SU-DHL-6 (cell line): ENCODE data around the gene PMPCB.

Experiments used
- H2AFZ ChIP-seq: fragments of 200-600 bp; sonication (generic); 2 replicates; pipeline ENCODE4 v1.6.1; 2014; ENCODE audit warnings: low read depth, mild to moderate bottlenecking, moderate library complexity, mixed read lengths, antibody characterized with exemption, low read length; ENCODE audit not compliant: severe bottlenecking
- H3F3A ChIP-seq: fragments of 200-600 bp; shearing (Covaris generic); 2 replicates; pipeline ENCODE4 v1.6.0; 2016; ENCODE audit warnings: antibody characterized with exemption, mild to moderate bottlenecking; ENCODE audit not compliant: insufficient read depth
- H3K27ac ChIP-seq: fragments of 200-600 bp; sonication (generic); 2 replicates; pipeline ENCODE4 v1.5.1; 2016; ENCODE audit warnings: low read depth, mild to moderate bottlenecking, low read length, moderate library complexity, mixed read lengths
- H3K27me3 ChIP-seq: fragments of 200-600 bp; sonication (generic), shearing (Covaris generic); 2 replicates; pipeline ENCODE4 v1.6.0; 2014; ENCODE audit warnings: mild to moderate bottlenecking, low read length
- H3K36me3 ChIP-seq: fragments of 200-600 bp; sonication (generic); 2 replicates; pipeline ENCODE4 v1.6.1; 2014; ENCODE audit warnings: mild to moderate bottlenecking, low read length, mixed read lengths
- H3K4me2 ChIP-seq: fragments of 300-600, 200-600 bp; shearing (Covaris generic), sonication (generic); 2 replicates; pipeline ENCODE4 v1.6.0; 2014; ENCODE audit warnings: low read length, low read depth, mild to moderate bottlenecking; ENCODE audit not compliant: poor library complexity, severe bottlenecking
- H3K4me3 ChIP-seq: fragments of 200-600 bp; sonication (generic); 2 replicates; pipeline ENCODE4 v1.5.1; 2014; ENCODE audit warnings: antibody characterized with exemption, low read length, mild to moderate bottlenecking, mixed read lengths; ENCODE audit not compliant: insufficient read depth, poor library complexity, severe bottlenecking
- H3K79me2 ChIP-seq: fragments of 200-600 bp; sonication (generic); 2 replicates; pipeline ENCODE4 v1.6.1; 2014; ENCODE audit warnings: mild to moderate bottlenecking, low read length, moderate library complexity; ENCODE audit not compliant: insufficient read depth
- H3K9ac ChIP-seq: fragments of 200-600 bp; sonication (generic); 2 replicates; pipeline ENCODE4 v1.7.0; 2014; ENCODE audit warnings: mild to moderate bottlenecking, low read length
- H3K9me2 ChIP-seq: fragments of 200-600 bp; sonication (generic); replicated peaks from 2 replicates; pipeline ENCODE4 v1.6.1; 2014; ENCODE audit warnings: low read length; ENCODE audit not compliant: insufficient read depth
- H3K9me3 ChIP-seq: fragments of 200-600 bp; sonication (generic); 2 replicates; pipeline ENCODE4 v1.6.1; 2014; ENCODE audit warnings: low read length, mixed read lengths; ENCODE audit not compliant: insufficient read depth
- H4K20me1 ChIP-seq: fragments of 200-600 bp; sonication (generic); 2 replicates; pipeline ENCODE4 v1.6.1; 2014; ENCODE audit warnings: low read depth, mild to moderate bottlenecking, antibody characterized with exemption, low read length, moderate library complexity, mixed read lengths
- EZH2phosphoT487 ChIP-seq: fragments of 200-600 bp; sonication (generic), shearing (Covaris generic); conservative IDR thresholded peaks from 2 replicates; pipeline ENCODE4 v1.6.1; 2018; ENCODE audit warnings: mild to moderate bottlenecking, antibody characterized with exemption, low read length, moderate library complexity, mixed read lengths
- TF ChIP-seq, protein P1 (sequence below): fragments of 200-600 bp; sonication (generic); IDR thresholded peaks from one replicate; pipeline ENCODE4 v1.5.1; 2017; ENCODE audit warnings: antibody characterized with exemption, mild to moderate bottlenecking, low read length, moderate library complexity; ENCODE audit not compliant: insufficient read depth, poor library complexity, severe bottlenecking

The PMPCB gene

DNA sequence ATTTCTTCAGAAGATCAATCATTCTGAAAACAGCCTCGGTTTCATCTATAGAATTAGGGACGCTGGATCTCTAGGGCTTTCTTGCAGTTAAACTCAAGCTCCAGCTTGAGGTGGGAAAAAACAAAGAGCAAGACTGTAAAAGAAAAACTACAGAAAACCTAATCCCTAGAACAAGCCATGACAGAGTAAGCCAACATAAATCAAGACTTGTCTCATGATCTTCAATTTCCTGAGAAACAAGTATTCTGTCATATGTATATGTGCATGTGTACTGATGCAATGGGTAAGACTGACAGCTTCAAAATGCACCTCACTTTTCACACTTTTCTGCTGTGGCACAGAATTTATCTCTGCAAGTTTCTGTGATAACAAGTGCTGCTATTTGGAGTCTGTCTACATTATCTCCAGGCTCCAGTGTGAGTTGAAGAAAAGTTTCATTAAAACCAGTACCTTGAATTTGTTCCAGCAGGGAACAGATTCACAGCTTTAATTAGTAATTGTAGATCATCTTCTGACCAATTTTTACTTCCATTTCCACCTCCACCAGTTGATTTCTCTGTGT lies 19.2 kb downstream of the PMPCB start:
- no peak overlapping the region for H3K4me3 ChIP-seq
- peaks cover 59% of the 10 kb centered on the region for H3K36me3 ChIP-seq
- no peaks in the 10 kb centered on the region for H3K27me3 ChIP-seq
- H3F3A ChIP-seq = peaks cover 45% of the 10 kb centered on the region
- H3K79me2 ChIP-seq = 0 out of 2 replicates have a peak, but pooled peaks cover 5% of the 10 kb centered on the region
- H4K20me1 ChIP-seq = no peaks in the 10 kb centered on the region
- TF ChIP-seq, protein P1, sequence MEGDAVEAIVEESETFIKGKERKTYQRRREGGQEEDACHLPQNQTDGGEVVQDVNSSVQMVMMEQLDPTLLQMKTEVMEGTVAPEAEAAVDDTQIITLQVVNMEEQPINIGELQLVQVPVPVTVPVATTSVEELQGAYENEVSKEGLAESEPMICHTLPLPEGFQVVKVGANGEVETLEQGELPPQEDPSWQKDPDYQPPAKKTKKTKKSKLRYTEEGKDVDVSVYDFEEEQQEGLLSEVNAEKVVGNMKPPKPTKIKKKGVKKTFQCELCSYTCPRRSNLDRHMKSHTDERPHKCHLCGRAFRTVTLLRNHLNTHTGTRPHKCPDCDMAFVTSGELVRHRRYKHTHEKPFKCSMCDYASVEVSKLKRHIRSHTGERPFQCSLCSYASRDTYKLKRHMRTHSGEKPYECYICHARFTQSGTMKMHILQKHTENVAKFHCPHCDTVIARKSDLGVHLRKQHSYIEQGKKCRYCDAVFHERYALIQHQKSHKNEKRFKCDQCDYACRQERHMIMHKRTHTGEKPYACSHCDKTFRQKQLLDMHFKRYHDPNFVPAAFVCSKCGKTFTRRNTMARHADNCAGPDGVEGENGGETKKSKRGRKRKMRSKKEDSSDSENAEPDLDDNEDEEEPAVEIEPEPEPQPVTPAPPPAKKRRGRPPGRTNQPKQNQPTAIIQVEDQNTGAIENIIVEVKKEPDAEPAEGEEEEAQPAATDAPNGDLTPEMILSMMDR = no peak
- no peak for TF ChIP-seq EZH2phosphoT487
- no peak overlapping the region for H3K9ac ChIP-seq
- H2AFZ ChIP-seq = no peak overlapping the region
- no peak overlapping the region for H3K4me2 ChIP-seq
- H3K9me2 ChIP-seq = no peaks in the 10 kb centered on the region
- H3K27ac ChIP-seq = no peak overlapping the region
- no peaks in the 10 kb centered on the region for H3K9me3 ChIP-seq

DNA sequence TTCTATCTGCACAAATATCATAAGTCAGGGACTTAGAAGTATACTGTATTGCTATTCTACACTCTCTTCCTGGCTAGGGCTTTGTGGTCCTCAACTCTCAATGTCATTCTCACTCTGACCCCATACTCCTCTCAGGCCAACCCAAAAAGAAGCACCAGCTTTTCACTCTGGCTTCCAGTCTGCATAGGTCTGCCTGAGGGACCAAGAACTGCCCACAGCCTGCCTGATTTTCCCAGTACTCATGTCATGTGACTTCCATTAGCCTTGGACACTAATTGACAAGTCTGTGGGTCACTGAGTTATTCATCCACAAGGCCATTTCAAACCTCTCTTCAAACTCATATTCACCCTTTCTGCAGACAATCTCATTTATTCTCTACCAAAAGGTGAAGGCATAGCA lies 19.8 kb downstream of the PMPCB start:
- H3K9ac ChIP-seq = no peak overlapping the region
- H3K9me3 ChIP-seq = no peaks in the 10 kb centered on the region
- TF ChIP-seq, protein P1 = no peak
- no peak for TF ChIP-seq EZH2phosphoT487
- peaks cover 40% of the 10 kb centered on the region for H3F3A ChIP-seq
- 0 out of 2 replicates have a peak, but pooled peaks cover 5% of the 10 kb centered on the region for H3K79me2 ChIP-seq
- no peak overlapping the region for H2AFZ ChIP-seq
- H3K9me2 ChIP-seq = no peaks in the 10 kb centered on the region
- peaks cover 57% of the 10 kb centered on the region for H3K36me3 ChIP-seq
- H3K4me2 ChIP-seq = no peak overlapping the region
- H4K20me1 ChIP-seq = no peaks in the 10 kb centered on the region
- no peak overlapping the region for H3K27ac ChIP-seq
- H3K27me3 ChIP-seq = no peaks in the 10 kb centered on the region
- no peak overlapping the region for H3K4me3 ChIP-seq

DNA sequence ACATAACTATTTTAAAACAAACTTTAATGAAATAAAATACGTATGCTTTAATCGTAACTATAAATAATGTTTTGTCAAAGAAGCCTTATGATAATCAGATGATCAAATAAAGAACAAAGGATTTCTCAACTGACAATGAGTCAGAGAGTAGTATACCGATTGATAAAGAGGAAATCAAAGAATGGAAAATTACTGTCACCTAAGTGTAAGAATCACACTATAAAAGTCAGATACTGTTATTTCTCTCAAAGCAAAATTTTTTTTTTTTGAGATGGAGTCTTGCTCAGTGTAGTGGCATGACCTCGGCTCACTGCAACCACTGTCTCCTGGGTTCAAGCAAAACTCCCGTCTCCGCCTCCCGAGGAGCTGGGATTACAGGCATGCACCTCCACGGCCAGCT lies 28.5 kb downstream of the PMPCB start:
- no peaks in the 10 kb centered on the region for H3K9me2 ChIP-seq
- H2AFZ ChIP-seq = no peak overlapping the region
- peaks cover 24% of the 10 kb centered on the region; the same call in 1 of the 2 replicates for H3K79me2 ChIP-seq
- no peak overlapping the region for H3K4me2 ChIP-seq
- H3F3A ChIP-seq = peaks cover 42% of the 10 kb centered on the region
- no peaks in the 10 kb centered on the region for H3K9me3 ChIP-seq
- H4K20me1 ChIP-seq = peaks cover 13% of the 10 kb centered on the region; the same call in 1 of the 2 replicates
- H3K27ac ChIP-seq = no peak overlapping the region
- H3K27me3 ChIP-seq = no peaks in the 10 kb centered on the region
- H3K4me3 ChIP-seq = no peak overlapping the region
- no peak for TF ChIP-seq EZH2phosphoT487
- TF ChIP-seq, protein P1 = no peak
- H3K36me3 ChIP-seq = peaks cover 64% of the 10 kb centered on the region
- H3K9ac ChIP-seq = no peak overlapping the region
